Measurements from ENCODE around the gene CDC45.

- TF ChIP-seq POLR2A (IDR thresholded peaks at IDR 0.05) (no peak), CTCF (IDR thresholded peaks at IDR 0.05) (no peak)
Measured at GRCh38 chr22:19545935-19546207, 66.2 kb downstream of the CDC45 start.
